CD14-positive monocyte (primary cell): ENCODE results near the gene LMX1B. TPM values are rescaled to one million over a fixed set of nuclear protein-coding genes. Genes with fewer than 3 reads are reported as not detected.

Experiments
- DNase-seq, 3 donors: peaks; one replicate each; pipeline ENCODE4 v3.0.0-alpha.2; 2011 to 2022
- H2AFZ ChIP-seq: 2 replicates; pipeline ENCODE4 v1.6.0; 2012; ENCODE audit warnings: mild to moderate bottlenecking, low read depth, low read length, inconsistent platforms; ENCODE audit not compliant: insufficient read depth, poor library complexity, severe bottlenecking
- H3K27ac ChIP-seq, 2 donors: 1 replicate in 1 of 2; 2 replicates in 1 of 2; pipeline ENCODE4 v1.5.1; 2012 to 2013; ENCODE audit warnings: low read length in 2 of 2, control low read depth in 1 of 2, inconsistent platforms in 1 of 2, low read depth in 1 of 2, mild to moderate bottlenecking in 1 of 2
- H3K27me3 ChIP-seq, 2 donors: one replicate each; pipeline versions ENCODE4 v1.6.0 to v1.6.1; 2011 to 2013; ENCODE audit warnings: low read length in 2 of 2; ENCODE audit not compliant: control insufficient read depth in 2 of 2, insufficient read depth in 2 of 2
- H3K36me3 ChIP-seq, 2 donors: replicated peaks in 1 of 2; 1 replicate in 1 of 2; 2 replicates in 1 of 2; pipeline versions ENCODE4 v1.5.1 to v1.6.1; 2012 to 2013; ENCODE audit warnings: low read length in 2 of 2, control low read depth in 1 of 2, inconsistent platforms in 1 of 2, mild to moderate bottlenecking in 1 of 2; ENCODE audit not compliant: insufficient read depth in 2 of 2, control insufficient read depth in 1 of 2
- H3K4me1 ChIP-seq, 2 donors: 1 replicate in 1 of 2; 2 replicates in 1 of 2; pipeline versions ENCODE4 v1.5.1 to v1.6.1; 2012 to 2013; ENCODE audit warnings: low read length in 2 of 2, control low read depth in 1 of 2, inconsistent platforms in 1 of 2, mild to moderate bottlenecking in 1 of 2, moderate library complexity in 1 of 2; ENCODE audit not compliant: insufficient read depth in 2 of 2, control insufficient read depth in 1 of 2
- H3K4me2 ChIP-seq: replicated peaks from 2 replicates; pipeline ENCODE3; 2012; ENCODE audit warnings: low read length, moderate library complexity, mild to moderate bottlenecking; ENCODE audit not compliant: poor library complexity, severe bottlenecking; ENCODE audit errors: extremely low read depth
- H3K4me3 ChIP-seq, 3 experiments: fragments of 200-600 bp in 1 of 3; sonication (generic) in 1 of 3; replicated peaks in 1 of 3; 1 replicate in 2 of 3; 2 replicates in 1 of 3; pipeline ENCODE4 v1.5.1; 2011 to 2013; ENCODE audit warnings: low read length in 3 of 3, mild to moderate bottlenecking in 3 of 3, control low read depth in 2 of 3, low read depth in 2 of 3, inconsistent platforms in 1 of 3, moderate library complexity in 1 of 3
- H3K79me2 ChIP-seq: 2 replicates; pipeline ENCODE4 v1.6.0; 2012; ENCODE audit warnings: mild to moderate bottlenecking, control low read depth, inconsistent platforms, low read length, moderate library complexity; ENCODE audit not compliant: insufficient read depth
- H3K9ac ChIP-seq: 2 replicates; pipeline ENCODE4 v1.6.0; 2017; ENCODE audit warnings: low read length, mild to moderate bottlenecking; ENCODE audit not compliant: insufficient read depth, poor library complexity, severe bottlenecking
- H3K9me3 ChIP-seq, 2 donors: replicated peaks in 1 of 2; 1 replicate in 1 of 2; 2 replicates in 1 of 2; pipeline versions ENCODE4 v1.5.1 to v1.6.1; 2012 to 2013; ENCODE audit warnings: low read length in 2 of 2, control low read depth in 1 of 2; ENCODE audit not compliant: control insufficient read depth in 1 of 2, insufficient read depth in 1 of 2
- H4K20me1 ChIP-seq: 2 replicates; pipeline ENCODE4 v1.6.0; 2012; ENCODE audit warnings: mild to moderate bottlenecking, low read length, control low read depth, moderate library complexity; ENCODE audit not compliant: insufficient read depth
- H3K27ac Mint-ChIP-seq, 7 donors: one replicate each; pipeline ENCODE4 v1.8.0; 2020; ENCODE audit warnings: mild to moderate bottlenecking in 7 of 7, mixed read lengths in 7 of 7, moderate library complexity in 6 of 7, inconsistent platforms in 2 of 7
- H3K27me3 Mint-ChIP-seq, 3 donors: one replicate each; pipeline ENCODE4 v1.8.0; 2021 to 2022; ENCODE audit warnings: low read depth in 3 of 3, mild to moderate bottlenecking in 3 of 3, mixed read lengths in 3 of 3, moderate library complexity in 3 of 3, inconsistent platforms in 1 of 3
- H3K36me3 Mint-ChIP-seq, 2 donors: one replicate each; pipeline ENCODE4 v1.8.0; 2020; ENCODE audit warnings: mixed read lengths in 2 of 2, inconsistent platforms in 1 of 2, mild to moderate bottlenecking in 1 of 2
- H3K4me1 Mint-ChIP-seq: one replicate; pipeline ENCODE4 v1.8.0; 2020; ENCODE audit warnings: mild to moderate bottlenecking, mixed read lengths
- H3K4me3 Mint-ChIP-seq, 2 donors: one replicate each; pipeline ENCODE4 v1.8.0; 2020; ENCODE audit warnings: mild to moderate bottlenecking in 2 of 2, mixed read lengths in 2 of 2, moderate library complexity in 1 of 2
- H3K9me3 Mint-ChIP-seq, 7 donors: one replicate each; pipeline ENCODE4 v1.8.0; 2020 to 2022; ENCODE audit warnings: mixed read lengths in 7 of 7, mild to moderate bottlenecking in 6 of 7, moderate library complexity in 6 of 7, inconsistent platforms in 2 of 7
- CTCF ChIP-seq: fragments of 200-600 bp; IDR thresholded peaks from one replicate; pipeline ENCODE4 v1.8.0; 2022; ENCODE audit warnings: antibody characterized with exemption, mild to moderate bottlenecking
- WGBS: methylation state at CpG from one replicate; pipeline ENCODE4 v1.1.5; 2013; ENCODE audit warnings: missing lambda C conversion rate; ENCODE audit not compliant: insufficient coverage; 5-methylcytosine and 5-hydroxymethylcytosine counted together
- intact Hi-C, 2 donors: fragments of 100-400 bp; cut with micrococcal nuclease; formaldehyde crosslinking; loops; one replicate each; pipeline versions ENCODE4 v1.15.0 to v1.15.1; 2023
- polyA plus RNA-seq, 3 donors: library from polyadenylated mRNA; depleted of rRNA in 1 of 3; unstranded in 2 of 3; stranded (reverse) in 1 of 3; fragments of 300-500 nt in 2 of 3; fragments of >200 nt in 1 of 3; fragmentation: Illumina TruSeq in 2 of 3; gene quantifications; 1 replicate in 2 of 3; 2 replicates in 1 of 3; pipeline ENCODE4 v1.2.3, GENCODE V29; 2012 to 2021

Gene LMX1B
- polyA plus RNA-seq, 3 donors: not detected

DNA sequence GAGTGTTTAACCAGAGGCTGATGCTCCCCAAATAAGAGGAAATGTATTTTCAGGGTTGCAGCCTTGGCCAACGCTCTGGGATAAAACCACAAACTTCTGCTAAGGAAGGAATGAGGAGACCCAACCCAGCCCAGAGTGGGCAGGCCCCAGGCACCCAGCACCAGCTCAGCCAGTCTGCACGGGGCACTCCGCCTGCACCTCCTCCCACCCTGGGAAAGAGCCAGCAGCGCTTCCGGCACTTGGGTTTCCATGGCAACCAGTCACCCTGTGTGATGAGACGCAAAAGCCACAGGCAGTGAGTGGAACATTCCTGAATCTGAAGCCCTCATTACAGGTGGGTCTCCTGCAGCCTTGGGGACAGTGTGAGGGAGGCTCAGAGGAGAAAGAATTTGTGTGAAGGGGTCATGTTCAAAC, 105.9 kb downstream of the LMX1B start:
- intact Hi-C loops: no loop called here
- no peak overlapping the region for H2AFZ ChIP-seq

DNA sequence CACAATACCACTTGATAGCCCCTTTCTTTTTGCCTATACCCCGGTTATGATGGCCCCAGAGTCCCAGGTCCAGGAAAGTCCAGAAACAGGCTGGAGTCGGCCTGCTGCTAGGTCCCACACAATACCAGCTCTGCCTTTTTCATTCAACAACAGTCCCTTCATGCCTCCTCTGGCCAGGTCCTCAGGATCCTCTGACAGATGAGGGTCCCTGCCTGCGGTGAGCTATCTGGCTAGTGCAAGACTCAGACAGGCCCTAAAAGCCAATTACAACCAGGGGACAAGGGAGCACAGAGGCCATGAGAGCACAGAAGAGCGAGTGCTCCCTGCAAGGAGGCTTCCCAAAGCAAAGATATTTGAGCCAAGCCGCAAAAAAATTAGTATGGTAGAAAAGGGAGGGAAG, 106.3 kb downstream of the LMX1B start:
- Mint-ChIP-seq H3K27me3 (peaks cover 5 to 10% (median 8%) of the 10 kb centered on the region in 3 donors), H3K36me3 (no peaks in the 10 kb centered on the region), H3K4me1 (peaks cover 51% of the 10 kb centered on the region), H3K4me3 (peak overlapping the region; percentile 55 to 76), H3K9me3 (peaks cover 0 to 6% (median 2%) of the 10 kb centered on the region in 7 donors), H3K27ac (peak overlapping the region; percentile 92 to 99 (median 98))
- H3K9me3 ChIP-seq: no peaks in the 10 kb centered on the region
- no peak for DNase-seq
- TF ChIP-seq CTCF: no peak
- no peaks in the 10 kb centered on the region for H3K79me2 ChIP-seq
- intact Hi-C loops: no loop called here
- WGBS: 59% methylated on average over 4 of the region's 5 CpGs
- H3K9ac ChIP-seq: peak overlapping the region; percentile 41
- H3K4me3 ChIP-seq: peak overlapping the region in 2 of 3 experiments; percentile 8 to 88
- no peaks in the 10 kb centered on the region for H4K20me1 ChIP-seq
- no peaks in the 10 kb centered on the region for H3K36me3 ChIP-seq
- peaks cover 42 to 52% of the 10 kb centered on the region in 2 donors for H3K4me1 ChIP-seq
- H2AFZ ChIP-seq: no peak overlapping the region
- peak overlapping the region; percentile 95 for H3K4me2 ChIP-seq
- H3K27ac ChIP-seq: peak overlapping the region; percentile 90 to 93
- H3K27me3 ChIP-seq: no peaks in the 10 kb centered on the region

More for the DNA sequence above, 105.9 kb downstream of the LMX1B start:
- WGBS: 0% methylated on average over 3 of the region's 6 CpGs
- Mint-ChIP-seq H3K36me3 (no peaks in the 10 kb centered on the region), H3K4me1 (peaks cover 51% of the 10 kb centered on the region), H3K9me3 (peaks cover 0 to 6% (median 2%) of the 10 kb centered on the region in 7 donors), H3K4me3 (peak overlapping the region; percentile 55 to 76), H3K27me3 (peaks cover 5 to 10% (median 8%) of the 10 kb centered on the region in 3 donors), H3K27ac (peak overlapping the region; percentile 92 to 99 (median 98))
- H3K79me2 ChIP-seq: no peaks in the 10 kb centered on the region
- H3K27ac ChIP-seq: peak overlapping the region; percentile 90 to 93
- no peak for TF ChIP-seq CTCF
- H4K20me1 ChIP-seq: no peaks in the 10 kb centered on the region
- no peaks in the 10 kb centered on the region for H3K27me3 ChIP-seq
- peak; percentile 97 to 98 (median 97) for DNase-seq
- H3K4me2 ChIP-seq: peak overlapping the region; percentile 95
- H3K9me3 ChIP-seq: no peaks in the 10 kb centered on the region
- H3K9ac ChIP-seq: peak overlapping the region; percentile 41
- H3K4me1 ChIP-seq: peaks cover 42 to 52% of the 10 kb centered on the region in 2 donors
- H3K36me3 ChIP-seq: no peaks in the 10 kb centered on the region
- H3K4me3 ChIP-seq: peak overlapping the region in 2 of 3 experiments; percentile 8 to 88
